GM19025 (cell line): ENCODE measurements around the gene TUBA3D.
"Not testable (repeated sequence)": the region's sequence is repeated elsewhere in the genome, so short reads cannot be mapped to it uniquely, and the experiment has no call there.

Experiments
- ATAC-seq: cut with Tn5 transposase; IDR thresholded peaks from one replicate; pipeline ENCODE4 v1.9.1; 2021; ENCODE audit warnings: mild to moderate bottlenecking, low read depth, moderate library complexity; ENCODE audit not compliant: unreplicated experiment

TUBA3D gene

GRCh38 chr2:131475831-131476230, at the start of gene TUBA3D:
Gene TUBA3D (plus strand): TSS chr2:131476119. CDS start chr2:131476200, 81 bp downstream.
- ATAC-seq, result no peak

GRCh38 chr2:131426727-131427126, 49.2 kb upstream of the TUBA3D start:
- no peak for ATAC-seq

- no peak for ATAC-seq
Measured at GRCh38 chr2:131431336-131431735, 44.6 kb upstream of the TUBA3D start.

GRCh38 chr2:131440742-131441468, 35.0 kb upstream of the TUBA3D start:
- ATAC-seq, result not testable (repeated sequence)

- ATAC-seq, result not testable (repeated sequence)
Measured at GRCh38 chr2:131444736-131445514, 31.0 kb upstream of the TUBA3D start.

- ATAC-seq, result not testable (repeated sequence)
Measured at GRCh38 chr2:131445515-131445797, 30.5 kb upstream of the TUBA3D start.

GRCh38 chr2:131445896-131446295, 30.0 kb upstream of the TUBA3D start:
- ATAC-seq, result no peak

- ATAC-seq, result not testable (repeated sequence)
Measured at GRCh38 chr2:131447981-131448380, 27.9 kb upstream of the TUBA3D start.

GRCh38 chr2:131451265-131451949, 24.5 kb upstream of the TUBA3D start:
- peak; percentile 87 for ATAC-seq

- ATAC-seq, result not testable (repeated sequence)
Measured at GRCh38 chr2:131454914-131455313, 21.0 kb upstream of the TUBA3D start.

- not testable (repeated sequence) for ATAC-seq
Measured at GRCh38 chr2:131467722-131468121, 8.2 kb upstream of the TUBA3D start.

- ATAC-seq, result not testable (repeated sequence)
Measured at GRCh38 chr2:131470944-131471343, 5.0 kb upstream of the TUBA3D start.

- ATAC-seq, result not testable (repeated sequence)
Measured at GRCh38 chr2:131471624-131472023, 4.3 kb upstream of the TUBA3D start.

GRCh38 chr2:131473266-131473665, 2.7 kb upstream of the TUBA3D start:
- not testable (repeated sequence) for ATAC-seq

- not testable (repeated sequence) for ATAC-seq
Measured at GRCh38 chr2:131476363-131476762, 444 bp downstream of the TUBA3D start.

- not testable (repeated sequence) for ATAC-seq
Measured at GRCh38 chr2:131477227-131477626, 1.3 kb downstream of the TUBA3D start.

- ATAC-seq, result not testable (repeated sequence)
Measured at GRCh38 chr2:131478074-131478849, 2.3 kb downstream of the TUBA3D start.

- not testable (repeated sequence) for ATAC-seq
Measured at GRCh38 chr2:131478850-131479461, 3.0 kb downstream of the TUBA3D start.

- not testable (repeated sequence) for ATAC-seq
Measured at GRCh38 chr2:131480351-131480750, 4.4 kb downstream of the TUBA3D start.
